ENCODE measurements around the gene SYCE3. TPM values are rescaled to one million over a fixed set of nuclear protein-coding genes. Genes with fewer than 3 reads are reported as not detected.
A peak's percentile ranks its signal among the peaks of the same experiment; 100 is the strongest.
"Not testable (repeated sequence)": the region's sequence is repeated elsewhere in the genome, so short reads cannot be mapped to it uniquely, and the experiment has no call there.

The SYCE3 gene
- total RNA-seq, 1 donor from 2014 or later, result not detected

DNA sequence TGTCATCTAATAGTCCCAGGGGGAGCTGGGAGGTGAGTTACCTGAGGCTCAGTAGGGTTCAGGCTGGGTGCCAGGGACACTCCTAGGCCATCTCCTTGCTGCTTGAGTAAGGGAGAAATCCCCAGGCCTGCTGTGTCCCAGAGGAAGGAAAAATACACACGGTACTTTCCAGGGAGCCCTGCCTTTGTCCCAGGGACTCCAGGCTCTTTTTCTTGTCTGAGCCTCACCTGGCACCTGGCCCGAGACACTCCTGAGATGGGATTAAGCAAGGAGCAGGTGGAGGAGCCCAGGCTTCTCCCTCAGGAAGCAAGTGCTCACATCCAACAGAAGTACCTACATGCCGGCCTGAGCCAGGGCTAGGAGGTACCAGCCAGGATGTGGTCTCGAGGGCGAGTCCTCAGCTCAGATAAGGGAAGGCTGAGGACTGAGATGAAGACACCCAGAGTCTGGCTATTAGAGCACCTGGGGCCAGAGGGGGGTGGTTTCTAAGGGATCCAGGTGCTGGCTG, 17.9 kb downstream of the SYCE3 start:
- peaks cover 5% of the 10 kb centered on the region for H3K36me3 Mint-ChIP-seq (ENCODE audit: low read depth)
- no peaks in the 10 kb centered on the region for H3K9me3 Mint-ChIP-seq
- peak overlapping the region; percentile 72 for H3K4me3 Mint-ChIP-seq
- DNase-seq, result peak; percentile 80
- intact Hi-C loops (cut with micrococcal nuclease), result loop anchor here (2.0 kb wide), 1 partner anchor 14 kb away; the partner anchor contains the start of gene TYMP
- H3K27ac Mint-ChIP-seq, result peak overlapping the region; percentile 86
- H3K27me3 Mint-ChIP-seq, result no peaks in the 10 kb centered on the region
- H3K4me1 Mint-ChIP-seq, result peaks cover 50% of the 10 kb centered on the region

DNA sequence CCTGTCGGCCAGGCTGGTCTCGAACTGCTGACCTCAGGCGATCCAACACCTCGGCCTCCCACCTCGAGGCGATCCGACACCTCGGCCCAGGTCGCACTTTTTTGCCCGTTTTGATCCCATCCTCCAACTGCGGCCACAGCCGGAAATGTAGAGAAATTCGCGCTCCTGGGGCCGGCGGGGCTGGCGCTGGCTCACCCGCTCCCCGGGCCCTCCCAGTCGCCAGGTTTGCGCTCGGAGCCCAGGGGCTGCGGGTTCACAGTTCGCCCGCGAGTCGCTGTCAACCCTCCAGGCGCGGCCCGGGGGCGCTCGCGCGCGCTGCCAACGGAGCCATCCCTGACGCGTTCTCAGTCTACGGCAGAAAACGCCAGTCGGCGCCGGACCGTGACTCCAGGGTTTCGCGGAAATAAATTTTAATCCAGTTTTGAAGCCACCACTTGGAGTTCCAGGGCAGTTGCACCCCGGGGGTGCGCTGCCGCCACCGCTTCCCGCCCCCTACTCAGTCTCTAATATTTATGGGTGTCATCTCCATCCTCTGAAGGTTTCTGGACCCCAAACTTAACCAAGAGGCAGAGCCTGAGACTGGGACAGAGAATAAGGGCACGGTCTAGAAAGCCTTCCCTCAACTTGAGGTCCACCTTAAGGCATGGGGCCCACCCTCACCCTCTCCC, 18.5 kb downstream of the SYCE3 start:
- peak; percentile 95 for DNase-seq
- H3K27ac Mint-ChIP-seq, result peak overlapping the region; percentile 86
- peaks cover 5% of the 10 kb centered on the region for H3K36me3 Mint-ChIP-seq (ENCODE audit: low read depth)
- peak overlapping the region; percentile 72 for H3K4me3 Mint-ChIP-seq
- peaks cover 56% of the 10 kb centered on the region for H3K4me1 Mint-ChIP-seq
- no peaks in the 10 kb centered on the region for H3K27me3 Mint-ChIP-seq
- no peaks in the 10 kb centered on the region for H3K9me3 Mint-ChIP-seq
- intact Hi-C loops (cut with micrococcal nuclease), result loop anchor here (2.0 kb wide), 1 partner anchor 13 kb away; the partner anchor contains the start of gene TYMP

DNA sequence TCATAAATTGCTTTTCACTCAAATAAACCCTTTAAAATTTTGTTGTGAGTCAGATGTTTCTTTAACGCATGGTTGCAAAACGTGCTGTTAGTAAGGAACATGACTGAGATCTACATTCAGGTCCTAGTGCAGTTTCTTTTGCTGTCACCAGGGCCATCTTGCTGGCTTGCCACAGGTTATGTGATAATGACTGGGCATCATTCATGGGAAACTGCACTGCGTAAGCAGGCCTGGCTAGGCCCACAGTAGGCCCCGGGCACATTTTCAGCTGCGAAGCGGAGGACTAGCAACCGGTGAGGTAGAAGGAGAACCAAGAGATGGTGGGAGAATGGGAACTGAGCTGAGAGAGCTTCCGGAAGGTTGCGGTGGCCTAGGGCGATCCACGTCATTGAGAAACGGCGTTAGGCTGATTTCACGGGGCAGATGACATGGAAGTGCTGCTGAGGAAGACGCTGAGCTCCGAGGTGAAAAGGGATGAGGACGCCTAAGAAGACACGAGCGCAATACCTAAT, 20.2 kb downstream of the SYCE3 start:
- peak; percentile 72 for DNase-seq
- H3K4me3 Mint-ChIP-seq, result peak overlapping the region; percentile 10
- H3K9me3 Mint-ChIP-seq, result no peaks in the 10 kb centered on the region
- peaks cover 7% of the 10 kb centered on the region for H3K36me3 Mint-ChIP-seq (ENCODE audit: low read depth)
- intact Hi-C loops (cut with micrococcal nuclease), result no loop called here
- H3K27me3 Mint-ChIP-seq, result no peaks in the 10 kb centered on the region
- H3K27ac Mint-ChIP-seq, result peak overlapping the region; percentile 91
- H3K4me1 Mint-ChIP-seq, result peaks cover 64% of the 10 kb centered on the region

DNA sequence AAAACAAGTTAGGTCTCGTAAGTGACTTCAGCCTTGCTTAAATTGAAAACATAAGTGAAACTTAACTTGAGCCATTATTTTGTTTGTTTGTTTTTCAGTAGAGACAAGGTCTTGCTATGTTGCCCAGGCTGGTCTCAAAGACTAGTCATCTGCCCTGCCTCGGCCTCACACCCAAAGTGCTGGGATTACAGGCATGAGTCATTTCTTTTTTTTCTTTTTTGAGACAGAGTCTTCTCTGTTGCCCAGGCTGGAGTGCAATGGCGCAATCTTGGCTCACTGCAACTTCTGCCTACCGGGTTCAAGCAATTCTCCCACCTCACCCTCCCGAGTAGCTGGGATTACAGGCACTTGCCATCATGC, 21.1 kb downstream of the SYCE3 start:
- intact Hi-C loops (cut with micrococcal nuclease); H3K27me3 Mint-ChIP-seq; H3K9me3 Mint-ChIP-seq; H3K36me3 Mint-ChIP-seq (ENCODE audit: low read depth): not testable (repeated sequence)
- H3K27ac Mint-ChIP-seq, result peak overlapping the region; percentile 91
- peak overlapping the region; percentile 32 for H3K4me3 Mint-ChIP-seq
- peaks cover 70% of the 10 kb centered on the region for H3K4me1 Mint-ChIP-seq
- peak; percentile 83 for DNase-seq

- Mint-ChIP-seq H3K36me3 (ENCODE audit: low read depth) (peaks cover 7% of the 10 kb centered on the region), H3K4me1 (peaks cover 65% of the 10 kb centered on the region), H3K27me3 (no peaks in the 10 kb centered on the region), H3K9me3 (no peaks in the 10 kb centered on the region), H3K27ac (peak overlapping the region; percentile 91), H3K4me3 (peak overlapping the region; percentile 46)
- peak; percentile 67 for DNase-seq
- intact Hi-C loops (cut with micrococcal nuclease), result no loop called here
These were observed 22.3 kb downstream of the SYCE3 start for GRCh38 chr22:50540381-50540780.

DNA sequence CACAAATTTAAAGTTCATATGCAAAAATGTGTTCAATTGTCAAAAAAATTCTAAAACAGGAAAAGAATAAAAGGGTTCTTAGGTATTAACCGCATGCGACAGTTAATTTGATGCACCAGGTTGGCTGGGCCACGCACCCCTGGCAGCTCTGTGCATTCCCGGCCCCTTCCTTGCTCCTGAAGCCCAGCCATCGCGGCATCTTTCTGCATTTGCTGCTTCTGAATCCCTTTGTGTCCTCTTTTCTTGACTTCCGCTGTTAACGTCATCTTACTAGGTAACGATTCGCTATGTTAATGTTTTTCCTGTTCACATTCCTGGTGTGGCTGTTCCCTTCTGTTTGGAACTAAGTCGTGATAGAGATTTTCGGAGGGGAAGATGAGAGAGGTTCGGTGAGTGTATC, 25.0 kb downstream of the SYCE3 start:
- Mint-ChIP-seq H3K27me3 (no peaks in the 10 kb centered on the region), H3K27ac (peak overlapping the region; percentile 99), H3K36me3 (ENCODE audit: low read depth) (peaks cover 7% of the 10 kb centered on the region), H3K4me1 (peaks cover 75% of the 10 kb centered on the region), H3K4me3 (peak overlapping the region; percentile 55), H3K9me3 (no peaks in the 10 kb centered on the region)
- DNase-seq, result no peak
- intact Hi-C loops (cut with micrococcal nuclease), result loop anchor here (2.0 to 5.0 kb wide), 3 partner anchors 25 to 155 kb away; partner anchors contain the start of genes CHKB and SYCE3

GRCh38 chr22:50536226-50536625, 26.5 kb downstream of the SYCE3 start:
- Mint-ChIP-seq H3K27ac (peak overlapping the region; percentile 41), H3K36me3 (ENCODE audit: low read depth) (peaks cover 4% of the 10 kb centered on the region), H3K4me3 (no peak overlapping the region), H3K27me3 (no peaks in the 10 kb centered on the region), H3K4me1 (peaks cover 63% of the 10 kb centered on the region), H3K9me3 (no peaks in the 10 kb centered on the region)
- no peak for DNase-seq
- intact Hi-C loops (cut with micrococcal nuclease), result loop anchor here (5.0 kb wide), 1 partner anchor 156 kb away; no protein-coding TSS in a partner anchor

- Mint-ChIP-seq H3K9me3 (no peaks in the 10 kb centered on the region), H3K4me3 (no peak overlapping the region), H3K4me1 (peaks cover 54% of the 10 kb centered on the region), H3K27ac (no peak overlapping the region), H3K27me3 (no peaks in the 10 kb centered on the region), H3K36me3 (ENCODE audit: low read depth) (peaks cover 4% of the 10 kb centered on the region)
- DNase-seq, result no peak
- intact Hi-C loops (cut with micrococcal nuclease), result loop anchor here (5.0 kb wide), 1 partner anchor 157 kb away; no protein-coding TSS in a partner anchor
These were observed 27.6 kb downstream of the SYCE3 start for GRCh38 chr22:50535113-50535512.

DNA sequence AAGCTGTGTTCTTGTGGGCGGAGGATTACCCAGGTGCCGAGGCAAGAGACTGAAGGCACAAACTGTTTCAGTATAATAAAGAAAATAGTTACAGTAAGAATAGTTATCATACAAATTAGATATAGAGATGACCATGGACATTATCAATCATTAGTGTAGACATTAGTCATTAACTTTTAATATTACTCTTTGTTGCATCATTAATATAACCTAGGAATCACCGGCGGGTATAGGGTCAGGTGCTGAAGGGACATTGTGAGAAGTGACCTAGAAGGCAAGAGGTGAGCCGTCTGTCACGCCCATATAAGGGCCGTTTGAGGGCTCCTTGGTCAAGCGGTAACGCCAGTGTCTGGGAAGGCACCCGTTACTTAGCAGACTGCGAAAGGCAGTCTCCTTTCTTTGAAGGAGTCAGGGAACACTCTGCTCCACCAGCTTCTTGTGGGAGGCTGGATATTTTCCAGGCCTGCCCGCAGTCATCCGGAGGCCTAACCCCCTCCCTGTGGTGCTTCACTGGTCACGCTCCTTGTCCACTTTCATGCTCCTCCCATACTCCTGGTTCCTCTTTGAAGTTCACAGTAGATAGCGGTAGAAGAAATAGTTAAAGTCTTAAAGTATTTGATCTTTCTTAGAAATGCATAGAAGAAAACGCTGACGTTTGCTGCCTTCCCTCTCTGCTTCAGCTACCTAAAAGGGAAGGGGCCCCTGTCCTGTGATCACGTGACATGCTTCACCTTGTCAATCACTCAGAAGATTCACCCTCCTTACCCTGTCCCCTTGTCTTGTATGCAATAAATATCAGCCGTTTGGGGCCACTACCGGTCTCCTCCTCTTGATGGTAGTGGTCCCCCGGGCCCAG, 28.6 kb downstream of the SYCE3 start:
- H3K4me1 Mint-ChIP-seq, result peaks cover 44% of the 10 kb centered on the region
- DNase-seq, result peak; percentile 68
- H3K4me3 Mint-ChIP-seq, result peak overlapping the region; percentile 96
- H3K27me3 Mint-ChIP-seq; H3K9me3 Mint-ChIP-seq; H3K36me3 Mint-ChIP-seq (ENCODE audit: low read depth); intact Hi-C loops (cut with micrococcal nuclease): not testable (repeated sequence)
- peak overlapping the region; percentile 100 for H3K27ac Mint-ChIP-seq

DNA sequence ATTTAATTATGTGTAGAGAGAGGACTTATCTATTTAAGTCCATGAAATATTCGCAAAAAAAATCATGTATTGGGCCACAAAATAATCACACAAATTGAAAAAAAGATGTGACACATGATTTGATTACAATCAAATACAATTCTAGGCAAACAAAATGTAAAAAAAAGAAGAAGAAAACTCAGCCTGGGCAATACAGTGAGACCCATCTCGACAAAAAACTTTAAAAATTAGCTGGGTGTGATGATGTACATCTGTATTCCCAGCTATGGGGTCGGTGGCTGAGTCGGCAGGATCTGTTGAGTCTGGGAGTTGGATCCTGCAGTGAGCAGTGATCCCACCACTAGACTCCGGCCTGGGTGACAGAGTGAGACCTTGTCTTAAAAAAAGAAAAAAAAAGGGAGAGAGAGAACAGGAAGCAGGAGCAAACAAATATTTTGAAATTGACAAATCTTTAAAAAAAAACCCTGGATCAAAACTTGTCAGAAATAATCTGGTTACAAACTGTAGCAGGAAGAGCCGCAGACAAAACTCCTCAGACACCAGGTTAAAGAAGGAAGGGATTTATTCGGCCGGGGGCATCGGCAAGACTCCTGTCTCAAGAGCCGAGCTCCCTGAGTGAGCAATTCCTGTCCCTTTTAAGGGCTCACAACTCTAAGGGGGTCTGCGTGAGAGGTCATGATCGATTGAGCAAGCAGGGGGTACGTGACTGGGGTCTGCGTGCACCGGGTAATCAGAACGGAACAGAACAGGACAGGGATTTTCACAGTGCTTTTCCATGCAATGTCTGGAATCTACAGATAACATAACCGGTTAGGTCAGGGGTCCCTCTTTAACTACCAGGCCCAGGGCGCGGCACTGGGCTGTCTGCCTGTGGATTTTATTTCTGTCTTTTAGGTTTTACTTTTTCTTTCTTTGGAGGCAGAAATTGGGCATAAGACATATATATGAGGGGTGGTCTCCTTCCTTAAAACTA, 29.6 kb downstream of the SYCE3 start:
- peaks cover 11% of the 10 kb centered on the region for H3K36me3 Mint-ChIP-seq (ENCODE audit: low read depth)
- H3K27me3 Mint-ChIP-seq, result no peaks in the 10 kb centered on the region
- peak overlapping the region; percentile 96 for H3K4me3 Mint-ChIP-seq
- DNase-seq, result no peak
- H3K27ac Mint-ChIP-seq, result peak overlapping the region; percentile 100
- H3K9me3 Mint-ChIP-seq, result no peaks in the 10 kb centered on the region
- intact Hi-C loops (cut with micrococcal nuclease), result no loop called here
- H3K4me1 Mint-ChIP-seq, result peaks cover 48% of the 10 kb centered on the region

DNA sequence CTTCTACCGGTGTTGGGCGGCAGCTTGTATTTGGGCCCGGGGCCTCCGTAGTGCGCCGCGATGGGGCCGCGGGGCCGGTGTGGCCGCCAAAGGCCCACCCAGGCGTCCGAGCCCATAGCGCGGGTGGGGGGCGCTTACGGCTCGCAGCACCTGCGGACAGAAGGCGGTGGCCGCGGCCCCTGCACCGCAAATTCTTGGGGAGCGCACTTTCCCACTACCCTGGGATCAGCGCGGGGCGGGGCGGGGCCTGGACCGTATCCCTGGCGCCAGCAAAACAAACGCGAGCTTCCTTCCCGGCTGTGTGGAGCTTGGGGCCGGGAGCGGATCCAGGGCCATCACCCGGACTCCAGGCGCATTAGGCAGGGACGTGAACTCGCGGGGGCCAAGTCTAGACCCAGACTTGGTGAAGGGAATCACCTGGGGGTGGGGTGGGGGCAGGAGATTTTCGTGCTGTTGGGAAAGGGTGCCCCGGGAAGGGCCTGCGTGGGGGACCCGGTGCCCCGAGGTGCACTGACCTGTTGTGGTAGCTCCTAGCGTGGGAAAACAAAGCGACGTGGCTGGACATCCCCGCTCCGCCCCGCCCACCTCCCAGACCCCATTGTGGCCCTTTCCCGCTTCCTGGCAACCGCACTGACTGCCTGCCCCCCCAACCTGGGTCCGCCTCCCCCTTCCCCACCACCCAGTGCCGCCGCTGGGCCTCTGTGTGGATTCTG, 30.6 kb downstream of the SYCE3 start:
- peaks cover 19% of the 10 kb centered on the region for H3K36me3 Mint-ChIP-seq (ENCODE audit: low read depth)
- H3K4me1 Mint-ChIP-seq, result peaks cover 49% of the 10 kb centered on the region
- H3K27me3 Mint-ChIP-seq, result no peaks in the 10 kb centered on the region
- peak overlapping the region; percentile 96 for H3K4me3 Mint-ChIP-seq
- no peak for DNase-seq
- no peaks in the 10 kb centered on the region for H3K9me3 Mint-ChIP-seq
- H3K27ac Mint-ChIP-seq, result peak overlapping the region; percentile 100
- intact Hi-C loops (cut with micrococcal nuclease), result loop anchor here (1.0 to 2.0 kb wide), 6 partner anchors 7 to 89 kb away; partner anchors contain the start of genes CHKB, KLHDC7B, NCAPH2 and SYCE3

DNA sequence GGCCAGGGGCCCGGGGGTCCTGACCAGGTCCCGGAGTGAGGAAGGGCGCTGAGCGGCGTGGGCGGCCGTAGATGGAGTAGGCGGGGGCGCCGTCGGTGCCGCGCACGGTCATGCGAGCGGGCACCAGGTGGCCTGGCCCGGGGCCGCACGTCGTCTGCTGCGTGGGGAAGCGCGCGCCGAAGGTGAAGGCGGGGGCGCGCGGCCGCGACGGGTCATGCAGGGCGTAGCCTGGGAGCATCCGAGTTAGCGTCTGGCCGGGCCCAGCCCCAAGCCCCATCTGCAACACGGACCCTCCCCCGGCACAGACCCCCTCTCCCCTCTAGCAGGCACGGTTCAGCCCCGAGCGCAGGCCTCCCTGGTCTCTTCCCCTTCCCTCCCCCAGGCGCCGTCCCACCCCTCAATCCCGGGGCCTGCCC, 31.2 kb downstream of the SYCE3 start:
- peak; percentile 94 for DNase-seq
- intact Hi-C loops (cut with micrococcal nuclease), result loop anchor here (1.0 to 2.0 kb wide), 6 partner anchors 8 to 90 kb away; partner anchors contain the start of genes CHKB, KLHDC7B, NCAPH2 and SYCE3
- Mint-ChIP-seq H3K9me3 (no peaks in the 10 kb centered on the region), H3K4me1 (peaks cover 50% of the 10 kb centered on the region), H3K27ac (peak overlapping the region; percentile 100), H3K4me3 (peak overlapping the region; percentile 96), H3K27me3 (no peaks in the 10 kb centered on the region), H3K36me3 (ENCODE audit: low read depth) (peaks cover 19% of the 10 kb centered on the region)

Data from activated CD4-positive, alpha-beta T cell treated with anti-CD3 and anti-CD28 coated beads, Interleukin-2, amount 10 ng/mL, durations not matched to agents 24 days and 14 days (primary cell).